HEK293T (cell line): ENCODE results near the gene EFCC1.
A peak's percentile ranks its signal among the peaks of the same experiment; 100 is the strongest.

ENCODE experiments used
- CTCF ChIA-PET: fragments of 350-600 bp; formaldehyde crosslinking; extraction: SDS; loops from one replicate; lab custom pipeline; 2021; ENCODE audit warnings: antibody characterized with exemption, inconsistent platforms; lab: Yijun Ruan, JAX
- POLR2A ChIA-PET: fragments of 350-600 bp; formaldehyde crosslinking; extraction: SDS; loops from one replicate; lab custom pipeline; 2020; ENCODE audit warnings: antibody characterized with exemption, inconsistent platforms; lab: Yijun Ruan, JAX
- DNase-seq: peaks from one replicate; pipeline ENCODE4 v3.0.0; 2012; ENCODE audit warnings: mixed read lengths; ENCODE audit errors: extremely low spot score
- ARNT ChIP-seq: fragments of 450-650 bp; IDR thresholded peaks from 2 replicates; pipeline ENCODE4 v1.6.1; 2017; ENCODE audit warnings: mild to moderate bottlenecking
- BHLHE40 ChIP-seq: fragments of 450-650 bp; IDR thresholded peaks from 2 replicates; pipeline ENCODE4 v1.6.1; 2016; ENCODE audit warnings: mild to moderate bottlenecking, moderate library complexity, borderline replicate concordance
- CTBP1 ChIP-seq: fragments of 450-650 bp; IDR thresholded peaks from 2 replicates; pipeline ENCODE4 v1.6.1; 2016; ENCODE audit warnings: borderline replicate concordance
- ELF4 ChIP-seq: fragments of 450-650 bp; IDR thresholded peaks from 2 replicates; pipeline ENCODE4 v1.6.1; 2017; ENCODE audit warnings: antibody characterized with exemption
- FOXA1 ChIP-seq: fragments of 450-650 bp; IDR thresholded peaks from 2 replicates; pipeline ENCODE4 v1.6.1; 2016; ENCODE audit warnings: mild to moderate bottlenecking
- FOXK2 ChIP-seq: fragments of 450-650 bp; IDR thresholded peaks from 2 replicates; pipeline ENCODE4 v1.6.1; 2016; ENCODE audit warnings: mild to moderate bottlenecking
- FOXM1 ChIP-seq: fragments of 450-650 bp; IDR thresholded peaks from 2 replicates; pipeline ENCODE4 v1.6.1; 2017; ENCODE audit warnings: mild to moderate bottlenecking, borderline replicate concordance
- HDGF ChIP-seq: fragments of 450-650 bp; IDR thresholded peaks from 2 replicates; pipeline ENCODE4 v1.6.1; 2017; ENCODE audit warnings: antibody characterized with exemption, borderline replicate concordance
- L3MBTL2 ChIP-seq: fragments of 450-650 bp; conservative IDR thresholded peaks from 2 replicates; pipeline ENCODE4 v1.6.1; 2016; ENCODE audit warnings: mild to moderate bottlenecking
- LEF1 ChIP-seq: fragments of 450-650 bp; IDR thresholded peaks from 2 replicates; pipeline ENCODE4 v1.6.1; 2017; ENCODE audit warnings: mild to moderate bottlenecking, borderline replicate concordance
- NFRKB ChIP-seq: fragments of 450-650 bp; IDR thresholded peaks from 2 replicates; pipeline ENCODE4 v1.6.1; 2016; ENCODE audit warnings: mild to moderate bottlenecking, moderate library complexity
- SP1 ChIP-seq: fragments of 450-650 bp; IDR thresholded peaks from 2 replicates; pipeline ENCODE4 v1.6.1; 2017
- SUZ12 ChIP-seq: fragments of 450-650 bp; IDR thresholded peaks from 2 replicates; pipeline ENCODE4 v1.6.1; 2016; ENCODE audit warnings: mild to moderate bottlenecking
- TARDBP ChIP-seq: fragments of 450-650 bp; IDR thresholded peaks from 2 replicates; pipeline ENCODE4 v1.6.1; 2016
- ZNF384 ChIP-seq: fragments of 450-650 bp; IDR thresholded peaks from 2 replicates; pipeline ENCODE4 v1.6.1; 2016
- TF ChIP-seq, protein P1 (sequence below): fragments of 450-650 bp; IDR thresholded peaks from 2 replicates; pipeline ENCODE4 v1.6.1; 2016

The EFCC1 gene

GRCh38 chr3:129001806-129002572, 885 bp downstream of the EFCC1 start:
- ChIA-PET CTCF (no interaction called here), POLR2A (no interaction called here)
- TF ChIP-seq FOXM1 (no peak), L3MBTL2 (no peak), ARNT (no peak)
- peak; percentile 51 for DNase-seq

DNA sequence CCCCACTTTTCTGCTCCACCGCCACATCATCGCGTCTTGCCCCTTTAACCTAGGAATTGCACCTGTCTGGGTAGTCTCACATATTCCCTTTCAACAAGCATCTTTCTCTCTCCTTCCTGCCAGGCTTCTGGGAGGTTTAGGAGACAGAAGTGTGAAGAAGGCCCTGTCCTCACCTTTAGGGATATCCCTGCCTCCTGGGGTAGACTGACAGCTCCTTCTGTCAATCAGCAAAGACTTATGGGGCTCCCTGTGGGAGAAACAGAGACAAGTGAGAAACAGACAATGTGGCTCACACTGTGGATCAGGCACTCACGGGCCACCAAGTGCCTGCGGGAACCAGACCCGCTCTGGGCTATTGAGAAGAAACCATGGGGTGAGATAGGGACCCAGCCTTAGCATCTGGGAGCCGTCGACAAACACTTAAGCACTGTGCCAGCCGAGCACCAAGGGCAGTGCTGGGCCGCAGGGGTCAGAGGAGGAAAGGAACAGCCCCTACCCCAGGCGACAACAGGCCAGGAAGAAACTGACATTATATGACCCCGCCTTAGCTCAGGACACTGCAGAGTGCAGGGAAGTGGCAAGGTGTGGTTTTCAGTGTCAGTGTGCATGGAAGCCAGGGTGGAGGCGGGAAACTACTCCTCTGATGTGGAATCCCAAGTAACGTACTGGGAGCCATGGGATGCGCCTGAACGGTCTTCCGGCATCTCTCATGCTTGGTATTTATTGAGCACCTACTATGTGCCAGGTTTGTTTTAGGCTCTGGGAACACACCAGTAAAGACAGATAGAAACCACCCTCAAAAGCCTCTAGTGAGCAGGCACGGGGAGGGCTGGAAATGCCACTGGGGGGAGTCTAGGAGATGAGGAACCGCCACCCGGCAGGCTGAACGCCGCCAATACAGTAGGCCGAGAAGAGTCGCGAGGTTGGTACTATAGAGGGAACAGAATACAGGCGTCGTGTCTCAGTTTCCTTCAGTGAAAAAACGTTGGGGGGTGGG, 1.8 kb downstream of the EFCC1 start:
- POLR2A ChIA-PET = no interaction called here
- no peak for TF ChIP-seq SP1
- TF ChIP-seq, protein P1, sequence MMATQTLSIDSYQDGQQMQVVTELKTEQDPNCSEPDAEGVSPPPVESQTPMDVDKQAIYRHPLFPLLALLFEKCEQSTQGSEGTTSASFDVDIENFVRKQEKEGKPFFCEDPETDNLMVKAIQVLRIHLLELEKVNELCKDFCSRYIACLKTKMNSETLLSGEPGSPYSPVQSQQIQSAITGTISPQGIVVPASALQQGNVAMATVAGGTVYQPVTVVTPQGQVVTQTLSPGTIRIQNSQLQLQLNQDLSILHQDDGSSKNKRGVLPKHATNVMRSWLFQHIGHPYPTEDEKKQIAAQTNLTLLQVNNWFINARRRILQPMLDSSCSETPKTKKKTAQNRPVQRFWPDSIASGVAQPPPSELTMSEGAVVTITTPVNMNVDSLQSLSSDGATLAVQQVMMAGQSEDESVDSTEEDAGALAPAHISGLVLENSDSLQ = 0 out of 2 replicates have a peak, but pooled peaks have one; percentile 18
- CTCF ChIA-PET = no interaction called here
- DNase-seq = no peak

DNA sequence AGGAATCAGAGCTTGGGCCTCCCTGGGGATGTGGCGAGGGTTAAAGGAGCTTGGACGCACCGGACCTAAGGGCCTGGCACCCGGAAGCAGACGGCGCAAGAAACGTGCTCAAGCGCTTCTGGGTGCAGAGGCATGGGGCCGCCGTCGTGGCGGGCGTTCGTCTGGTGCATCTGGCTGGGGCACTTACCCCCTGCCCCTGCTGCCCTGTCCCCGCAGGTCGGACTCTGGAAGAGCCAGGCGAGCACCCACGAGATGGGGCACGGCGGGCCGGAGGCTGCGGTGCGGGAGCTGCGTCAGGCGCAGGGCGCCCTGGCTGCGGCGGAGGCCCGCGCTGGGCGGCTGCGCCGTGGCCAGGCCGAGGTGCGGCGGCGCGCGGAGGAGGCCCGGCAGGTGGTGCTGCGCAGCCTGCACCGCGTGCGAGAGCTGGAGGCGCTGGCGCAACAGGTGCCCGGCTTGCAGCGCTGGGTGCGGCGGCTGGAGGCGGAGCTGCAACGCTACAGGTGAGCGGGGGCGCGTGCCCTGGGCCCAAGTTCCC, 2.5 kb downstream of the EFCC1 start:
- ChIA-PET POLR2A (no interaction called here), CTCF (no interaction called here)
- no peak for TF ChIP-seq L3MBTL2
- no peak for TF ChIP-seq ARNT
- no peak for TF ChIP-seq BHLHE40
- TF ChIP-seq HDGF = no peak
- no peak for TF ChIP-seq FOXM1
- no peak for TF ChIP-seq ELF4
- no peak for TF ChIP-seq SUZ12
- no peak for TF ChIP-seq ZNF384
- TF ChIP-seq LEF1 = no peak
- TF ChIP-seq TARDBP = no peak
- TF ChIP-seq FOXA1 = no peak
- TF ChIP-seq CTBP1 = no peak
- TF ChIP-seq FOXK2 = no peak
- no peak for TF ChIP-seq NFRKB
- TF ChIP-seq SP1 = no peak
- TF ChIP-seq, protein P1 = no peak
- DNase-seq = no peak

DNA sequence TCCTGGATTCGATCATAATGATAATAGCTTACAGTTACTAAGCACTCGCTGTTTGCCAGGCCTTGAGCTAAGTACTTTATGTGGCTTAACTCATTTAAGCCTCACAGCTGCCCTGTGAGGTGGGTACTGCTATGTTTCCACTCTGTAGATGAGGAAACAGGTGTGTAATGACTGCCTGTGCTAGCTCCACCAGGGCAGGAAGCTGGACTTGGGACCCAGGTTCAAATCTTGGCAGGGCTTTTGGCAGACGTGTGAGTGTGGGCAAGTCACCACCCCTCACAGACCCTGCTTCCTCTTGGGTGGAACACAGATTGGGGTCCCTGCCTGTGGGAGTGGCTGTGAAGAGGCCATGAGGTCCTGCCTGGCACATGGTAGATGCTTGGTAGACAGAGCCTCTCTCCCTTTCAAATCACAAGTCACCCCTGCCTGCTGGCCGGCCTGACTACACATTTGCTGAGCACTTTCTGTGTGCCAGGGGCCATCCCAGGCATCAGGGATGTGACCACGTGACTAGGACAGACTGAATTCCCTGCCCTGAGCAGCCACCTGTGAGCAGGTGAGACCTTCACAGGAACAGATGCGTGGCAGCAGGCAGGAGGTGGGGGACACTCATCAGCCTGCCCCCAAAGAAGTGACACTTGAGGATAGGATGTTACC, 3.7 kb downstream of the EFCC1 start:
- no peak for DNase-seq
- CTCF ChIA-PET = interaction anchor here (0.6 kb wide), 1 partner anchor 190 kb away, joined by 4 read pairs; no protein-coding TSS in a partner anchor
- TF ChIP-seq BHLHE40 (no peak), L3MBTL2 (no peak), CTBP1 (no peak), LEF1 (no peak), SP1 (no peak), TARDBP (no peak), ARNT (no peak), NFRKB (no peak), SUZ12 (no peak), ZNF384 (no peak), FOXK2 (no peak), FOXM1 (no peak)
- POLR2A ChIA-PET = interaction anchor here (0.9 kb wide), 1 partner anchor 22 kb away, joined by 3 read pairs; no protein-coding TSS in a partner anchor

DNA sequence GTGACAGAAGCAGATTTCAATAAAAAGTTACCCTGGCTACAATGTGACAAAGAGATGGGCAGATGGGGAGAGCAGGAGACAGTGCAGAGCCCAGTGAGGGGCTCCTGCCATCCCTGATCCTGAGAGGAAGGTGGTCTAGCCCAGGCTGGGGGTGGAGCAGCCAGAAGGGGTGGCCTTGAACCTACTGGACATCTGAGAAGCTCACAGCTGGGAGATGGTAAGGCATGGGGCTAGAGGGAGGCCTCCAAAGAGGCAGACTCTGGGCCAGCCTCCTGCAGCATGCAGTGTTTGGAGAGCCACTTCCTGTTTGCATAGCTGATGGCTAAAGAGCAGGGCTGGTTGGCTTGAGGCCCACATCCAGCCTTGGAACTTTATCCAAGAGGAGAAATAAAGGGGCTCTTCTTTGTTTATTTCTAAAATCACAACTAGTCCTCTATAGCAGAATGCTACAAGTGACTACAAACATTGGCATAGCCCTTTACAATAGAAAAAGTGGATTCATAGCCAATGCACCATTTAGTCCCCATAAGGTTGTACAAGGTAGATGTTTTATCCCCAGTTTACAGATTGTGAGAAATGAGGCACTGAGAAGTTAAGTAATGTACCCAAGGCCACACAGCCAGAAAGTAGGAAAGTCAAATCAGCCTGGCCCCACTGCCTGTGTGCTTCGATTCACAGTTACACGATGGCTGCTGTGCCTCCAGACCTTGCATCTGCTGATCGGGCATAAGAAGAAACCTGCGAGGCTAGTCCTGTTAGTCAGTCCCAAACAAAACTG, 4.6 kb downstream of the EFCC1 start:
- POLR2A ChIA-PET = no interaction called here
- CTCF ChIA-PET = interaction anchor here (0.6 kb wide), 1 partner anchor 370 kb away, joined by 5 read pairs; no protein-coding TSS in a partner anchor
- TF ChIP-seq FOXK2 = no peak
- no peak for TF ChIP-seq BHLHE40
- TF ChIP-seq, protein P1 = no peak
- TF ChIP-seq ZNF384 = no peak
- TF ChIP-seq NFRKB = no peak
- no peak for TF ChIP-seq FOXA1
- no peak for TF ChIP-seq ELF4
- no peak for DNase-seq
